Erythroblast (primary cell): ENCODE results near the gene BMP7.

Experiments used
- GATA1 ChIP-seq: IDR thresholded peaks from 2 replicates; pipeline ENCODE4 v1.6.1; 2011; ENCODE audit warnings: low read depth, mild to moderate bottlenecking, control low read depth, low read length, moderate library complexity
- POLR2A ChIP-seq: IDR thresholded peaks from 2 replicates; pipeline ENCODE4 v1.6.1; 2011; ENCODE audit warnings: mild to moderate bottlenecking, low read length

DNA sequence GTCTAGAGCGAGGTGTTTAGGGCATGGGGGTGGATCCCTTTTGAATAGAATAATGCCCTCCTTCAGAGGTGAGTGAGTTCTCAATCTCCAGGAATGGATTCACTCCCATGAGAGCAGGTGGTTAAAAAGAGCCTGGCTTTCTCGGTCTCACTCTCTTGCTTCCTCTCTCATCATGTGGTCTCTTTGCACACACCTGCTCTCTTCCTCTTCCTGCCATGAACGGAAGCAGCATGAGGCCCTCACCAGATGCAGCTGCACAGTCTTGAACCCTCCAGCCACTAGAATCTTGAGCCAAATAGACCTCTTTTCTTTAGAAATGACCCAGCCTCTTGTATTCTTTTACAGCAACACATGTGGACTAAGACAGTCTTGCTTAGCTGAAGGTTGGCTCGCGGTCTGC lies 119.3 kb downstream of the BMP7 start:
- no peak for TF ChIP-seq POLR2A
- TF ChIP-seq GATA1 = no peak
